ENCODE data around the gene UBE2E1. TPM values are rescaled to one million over a fixed set of nuclear protein-coding genes. Genes with fewer than 3 reads are reported as not detected.

UBE2E1 gene
- total and polyA plus RNA-seq, 2 donors (not counting 1 experiment from before 2014, with no cell fraction given), result 46.7 to 63.7 TPM

GRCh38 chr3:23762759-23763477 lies 42.8 kb upstream of the UBE2E1 start:
- H4K20me1 ChIP-seq (ENCODE audit: control insufficient read depth, insufficient read depth, low read length, poor library complexity, severe bottlenecking), result no peaks in the 10 kb centered on the region
- intact Hi-C loops (cut with micrococcal nuclease), result loop anchor here (2.0 to 5.0 kb wide), 2 partner anchors 46 to 94 kb away; no protein-coding TSS in a partner anchor
- peak overlapping the region; percentile 64 for H3K4me2 ChIP-seq (replicated peaks; ENCODE audit: low read depth, low read length, poor library complexity, severe bottlenecking)
- ChIA-PET POLR2A (no interaction called here), CTCF (interaction anchor here (0.5 kb wide), 1 partner anchor 175 kb away, joined by 3 read pairs; no protein-coding TSS in a partner anchor)
- no peak for TF ChIP-seq EZH2 (IDR thresholded peaks at IDR 0.05; ENCODE audit: borderline replicate concordance, insufficient read depth, low read depth, low read length, poor library complexity, severe bottlenecking)
- TF ChIP-seq, protein P1, sequence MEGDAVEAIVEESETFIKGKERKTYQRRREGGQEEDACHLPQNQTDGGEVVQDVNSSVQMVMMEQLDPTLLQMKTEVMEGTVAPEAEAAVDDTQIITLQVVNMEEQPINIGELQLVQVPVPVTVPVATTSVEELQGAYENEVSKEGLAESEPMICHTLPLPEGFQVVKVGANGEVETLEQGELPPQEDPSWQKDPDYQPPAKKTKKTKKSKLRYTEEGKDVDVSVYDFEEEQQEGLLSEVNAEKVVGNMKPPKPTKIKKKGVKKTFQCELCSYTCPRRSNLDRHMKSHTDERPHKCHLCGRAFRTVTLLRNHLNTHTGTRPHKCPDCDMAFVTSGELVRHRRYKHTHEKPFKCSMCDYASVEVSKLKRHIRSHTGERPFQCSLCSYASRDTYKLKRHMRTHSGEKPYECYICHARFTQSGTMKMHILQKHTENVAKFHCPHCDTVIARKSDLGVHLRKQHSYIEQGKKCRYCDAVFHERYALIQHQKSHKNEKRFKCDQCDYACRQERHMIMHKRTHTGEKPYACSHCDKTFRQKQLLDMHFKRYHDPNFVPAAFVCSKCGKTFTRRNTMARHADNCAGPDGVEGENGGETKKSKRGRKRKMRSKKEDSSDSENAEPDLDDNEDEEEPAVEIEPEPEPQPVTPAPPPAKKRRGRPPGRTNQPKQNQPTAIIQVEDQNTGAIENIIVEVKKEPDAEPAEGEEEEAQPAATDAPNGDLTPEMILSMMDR (IDR thresholded peaks at IDR 0.05), result no peak
- H3K27ac ChIP-seq (ENCODE audit: low read length in 2 of 2), result peak overlapping the region in 1 of 2 donors; percentile 31
- Mint-ChIP-seq H3K9me3 (ENCODE audit: insufficient read depth) (no peaks in the 10 kb centered on the region), H3K4me3 (peak overlapping the region; percentile 88), H3K27ac (peak overlapping the region; percentile 53), H3K27me3 (no peaks in the 10 kb centered on the region), H3K4me1 (peaks cover 33% of the 10 kb centered on the region)
- no peaks in the 10 kb centered on the region for H3K27me3 ChIP-seq (replicated peaks in 1 of 4; ENCODE audit: control extremely low read depth in 1 of 4, control insufficient read depth in 3 of 4, insufficient read depth in 4 of 4, low read length in 3 of 4)
- ATAC-seq (ENCODE audit: low read depth), result no peak
- peak overlapping the region; percentile 78 for H2AFZ ChIP-seq (ENCODE audit: insufficient read depth, low read depth, low read length, poor library complexity, severe bottlenecking)
- H3K36me3 ChIP-seq (replicated peaks in 1 of 2; ENCODE audit: control extremely low read depth in 1 of 2, control insufficient read depth in 1 of 2, extremely low read depth in 1 of 2, insufficient read depth in 2 of 2, low read length in 1 of 2), result no peaks in the 10 kb centered on the region
- WGBS (ENCODE audit: insufficient coverage), result no CpG with 5 or more reads among the region's 12 CpGs
- H3K9ac ChIP-seq (ENCODE audit: low read length), result peak overlapping the region; percentile 55
- peak; percentile 21 for DNase-seq
- H3K4me3 ChIP-seq (ENCODE audit: control extremely low read depth in 1 of 5, extremely low read depth in 1 of 5, insufficient read depth in 1 of 5, low read depth in 2 of 5, low read length in 4 of 5), result peak overlapping the region in 4 of 5 experiments; percentile 2 to 41 (median 26)
- no peaks in the 10 kb centered on the region for H3K79me2 ChIP-seq (ENCODE audit: control insufficient read depth, insufficient read depth, low read length)
- no peaks in the 10 kb centered on the region for H3K9me3 ChIP-seq (ENCODE audit: control extremely low read depth in 1 of 3, control insufficient read depth in 2 of 3, insufficient read depth in 1 of 3, low read length in 2 of 3)
- peaks cover 31 to 33% of the 10 kb centered on the region in 2 donors for H3K4me1 ChIP-seq (ENCODE audit: control insufficient read depth in 2 of 2, insufficient read depth in 2 of 2, low read length in 2 of 2)

DNA sequence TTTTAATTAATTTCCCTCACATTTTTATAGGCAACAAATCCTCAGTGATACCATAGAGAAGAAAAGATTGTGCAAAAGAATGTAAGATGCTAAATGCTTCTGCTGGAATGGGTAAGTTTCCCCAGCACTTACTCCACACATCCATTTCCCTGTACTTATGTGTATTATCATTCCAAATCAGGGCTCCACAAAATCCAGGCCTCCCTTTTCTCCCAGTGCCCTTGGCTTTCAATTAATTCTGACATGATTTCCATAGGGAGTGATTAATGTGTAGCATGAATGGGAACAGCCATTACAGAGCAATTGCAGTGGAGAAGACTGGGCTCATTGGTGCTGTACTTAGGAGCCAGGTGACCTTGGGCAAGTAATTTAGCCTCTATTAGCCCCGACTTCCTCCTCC lies 41.3 kb upstream of the UBE2E1 start:
- Histone ChIP-seq H3K27ac (ENCODE audit: low read length in 2 of 2) (no peak overlapping the region), H4K20me1 (ENCODE audit: control insufficient read depth, insufficient read depth, low read length, poor library complexity, severe bottlenecking) (no peaks in the 10 kb centered on the region), H3K27me3 (replicated peaks in 1 of 4; ENCODE audit: control extremely low read depth in 1 of 4, control insufficient read depth in 3 of 4, insufficient read depth in 4 of 4, low read length in 3 of 4) (no peaks in the 10 kb centered on the region), H3K9me3 (ENCODE audit: control extremely low read depth in 1 of 3, control insufficient read depth in 2 of 3, insufficient read depth in 1 of 3, low read length in 2 of 3) (no peaks in the 10 kb centered on the region), H3K4me2 (replicated peaks; ENCODE audit: low read depth, low read length, poor library complexity, severe bottlenecking) (no peak overlapping the region), H3K4me1 (ENCODE audit: control insufficient read depth in 2 of 2, insufficient read depth in 2 of 2, low read length in 2 of 2) (peaks cover 31 to 33% of the 10 kb centered on the region in 2 donors), H3K79me2 (ENCODE audit: control insufficient read depth, insufficient read depth, low read length) (no peaks in the 10 kb centered on the region), H3K9ac (ENCODE audit: low read length) (no peak overlapping the region), H3K4me3 (ENCODE audit: control extremely low read depth in 1 of 5, extremely low read depth in 1 of 5, insufficient read depth in 1 of 5, low read depth in 2 of 5, low read length in 4 of 5) (no peak overlapping the region), H2AFZ (ENCODE audit: insufficient read depth, low read depth, low read length, poor library complexity, severe bottlenecking) (no peak overlapping the region), H3K36me3 (replicated peaks in 1 of 2; ENCODE audit: control extremely low read depth in 1 of 2, control insufficient read depth in 1 of 2, extremely low read depth in 1 of 2, insufficient read depth in 2 of 2, low read length in 1 of 2) (no peaks in the 10 kb centered on the region)
- H3K4me3 Mint-ChIP-seq, result no peak overlapping the region
- 100% methylated on average over 1 of the region's 1 CpG for WGBS (ENCODE audit: insufficient coverage)
- no peaks in the 10 kb centered on the region for H3K27me3 Mint-ChIP-seq
- ChIA-PET POLR2A (no interaction called here), CTCF (no interaction called here)
- ATAC-seq (ENCODE audit: low read depth) (no peak), DNase-seq (no peak)
- H3K4me1 Mint-ChIP-seq, result peaks cover 33% of the 10 kb centered on the region
- intact Hi-C loops (cut with micrococcal nuclease), result loop anchor here (5.0 kb wide), 1 partner anchor 93 kb away; no protein-coding TSS in a partner anchor
- no peaks in the 10 kb centered on the region for H3K9me3 Mint-ChIP-seq (ENCODE audit: insufficient read depth)
- no peak overlapping the region for H3K27ac Mint-ChIP-seq
- TF ChIP-seq EZH2 (IDR thresholded peaks at IDR 0.05; ENCODE audit: borderline replicate concordance, insufficient read depth, low read depth, low read length, poor library complexity, severe bottlenecking), result no peak
- TF ChIP-seq, protein P1 (IDR thresholded peaks at IDR 0.05), result no peak

Data from B cell (primary cell).